Stimulated activated CD8-positive, alpha-beta memory T cell treated with anti-CD3 and anti-CD28 coated beads, Interleukin-4, amount 100 ng/mL, for 4 hours (primary cell): ENCODE results near the gene FOLH1.
"Not testable (repeated sequence)": the region's sequence is repeated elsewhere in the genome, so short reads cannot be mapped to it uniquely, and the experiment has no call there.

Experiments used
- DNase-seq, 2 donors: peaks; one replicate each; pipeline ENCODE4 v3.0.0-alpha.2; 2020; ENCODE audit warnings: low read depth in 2 of 2, low spot score in 1 of 2

FOLH1 gene

DNA sequence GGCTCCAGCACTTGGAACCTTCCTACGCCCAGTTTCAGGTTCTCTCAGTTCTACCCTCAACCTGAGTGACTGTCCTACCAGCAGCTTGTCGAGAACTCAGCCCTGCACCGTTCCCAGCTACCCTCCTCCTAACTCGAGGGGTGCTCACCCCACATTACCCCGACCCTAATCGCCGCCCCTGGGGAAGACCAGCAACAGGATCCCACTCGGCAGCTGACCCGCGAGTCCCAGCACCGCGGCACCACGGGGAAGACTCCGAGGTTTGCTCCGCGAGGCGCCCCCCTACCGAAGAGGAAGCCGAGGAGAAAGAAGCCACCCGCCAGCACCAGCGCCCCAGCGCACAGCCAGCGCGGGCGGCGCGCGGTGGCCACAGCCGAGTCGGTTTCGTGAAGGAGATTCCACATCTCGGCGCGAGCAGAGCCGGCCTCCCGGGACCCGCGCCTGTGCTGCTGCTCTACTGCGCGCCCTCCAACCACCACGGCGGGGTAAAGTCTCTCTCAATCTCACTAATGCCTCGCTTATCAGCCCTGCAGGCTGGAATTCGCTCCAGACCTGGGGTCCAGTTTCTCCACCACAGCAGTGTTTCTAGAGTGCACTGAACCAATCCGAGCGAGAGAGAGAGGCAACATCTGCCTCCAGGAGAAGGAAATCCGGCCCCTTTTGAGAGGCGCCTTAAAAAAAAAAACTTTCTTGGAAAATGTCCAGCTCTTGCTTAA is at the start of gene FOLH1:
Gene FOLH1 (minus strand): TSS at position 597 of the 716 bp plus-strand sequence. CDS start 193 bp downstream, at position 404.
- no peak for DNase-seq

DNA sequence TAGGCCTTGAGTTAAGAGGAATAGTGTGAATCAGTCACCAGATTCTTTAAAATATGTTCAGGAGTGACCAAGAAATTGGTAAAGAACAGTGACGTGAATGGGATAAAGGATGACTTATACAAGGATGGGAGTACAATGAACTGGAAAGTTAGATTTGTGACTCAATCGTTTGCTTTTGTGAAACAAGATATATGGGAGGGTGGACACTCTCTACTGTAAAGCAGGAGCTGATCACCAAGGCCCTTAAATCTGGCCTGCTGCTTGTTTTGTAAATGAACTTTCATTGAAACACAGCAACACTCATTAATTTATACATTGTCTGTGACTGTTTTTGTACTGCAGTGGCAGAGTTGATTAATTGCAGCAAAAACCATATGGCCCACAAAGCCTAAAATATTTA is 46.7 kb upstream of the FOLH1 start:
- DNase-seq = not testable (repeated sequence)

DNA sequence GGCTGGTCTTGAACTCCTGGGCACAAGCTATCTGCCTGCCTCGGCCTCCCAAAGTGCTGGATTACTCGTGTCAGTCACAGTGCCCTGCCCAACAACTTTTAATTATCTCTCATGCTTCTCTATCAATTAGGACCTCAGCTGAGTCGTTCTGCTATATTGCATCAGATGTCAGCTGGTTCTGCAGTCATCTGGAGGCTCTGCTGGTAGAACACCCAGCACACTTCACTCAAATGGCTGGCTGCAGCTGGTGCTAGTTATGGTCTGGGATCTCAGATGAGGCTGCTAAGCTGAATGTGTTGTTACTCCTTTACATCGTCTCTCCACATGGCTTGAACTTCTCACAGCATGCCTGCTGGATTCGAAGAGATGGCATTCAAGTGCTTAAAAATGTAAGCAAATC is 42.8 kb upstream of the FOLH1 start:
- DNase-seq = not testable (repeated sequence)

DNA sequence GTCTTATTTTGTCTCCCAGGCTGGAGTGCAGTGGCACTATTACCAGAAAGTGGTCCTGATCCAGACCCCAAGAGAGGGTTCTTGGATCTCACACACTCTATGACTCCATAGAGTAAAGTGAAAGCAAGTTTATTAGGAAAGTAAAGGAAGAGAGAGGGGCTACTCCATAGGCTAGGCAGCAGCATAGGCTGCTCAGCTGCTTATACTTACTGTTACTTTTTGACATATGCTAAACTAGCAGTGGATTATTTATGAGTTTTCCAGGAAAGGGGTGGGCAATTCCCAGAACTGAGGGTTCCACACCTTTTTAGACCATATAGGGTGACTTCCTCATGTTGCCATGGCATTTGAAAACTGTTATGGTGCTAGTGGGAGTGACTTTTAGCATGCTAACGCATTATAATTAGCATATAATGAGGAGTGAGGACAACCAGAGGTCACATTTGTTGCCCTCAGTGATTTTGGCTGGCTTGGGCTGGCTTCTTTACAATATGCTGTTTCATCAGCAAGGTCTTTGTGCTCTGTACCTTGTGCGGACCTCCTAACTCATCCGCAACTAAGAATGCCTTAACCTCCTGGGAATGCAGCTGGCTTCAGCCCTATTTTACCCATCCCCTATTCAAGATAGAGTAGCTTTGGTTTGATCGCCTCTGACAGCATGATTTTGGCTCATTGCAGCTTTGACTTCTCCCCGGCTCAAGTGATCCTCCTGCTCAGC is 42.2 kb upstream of the FOLH1 start:
- DNase-seq = not testable (repeated sequence)

DNA sequence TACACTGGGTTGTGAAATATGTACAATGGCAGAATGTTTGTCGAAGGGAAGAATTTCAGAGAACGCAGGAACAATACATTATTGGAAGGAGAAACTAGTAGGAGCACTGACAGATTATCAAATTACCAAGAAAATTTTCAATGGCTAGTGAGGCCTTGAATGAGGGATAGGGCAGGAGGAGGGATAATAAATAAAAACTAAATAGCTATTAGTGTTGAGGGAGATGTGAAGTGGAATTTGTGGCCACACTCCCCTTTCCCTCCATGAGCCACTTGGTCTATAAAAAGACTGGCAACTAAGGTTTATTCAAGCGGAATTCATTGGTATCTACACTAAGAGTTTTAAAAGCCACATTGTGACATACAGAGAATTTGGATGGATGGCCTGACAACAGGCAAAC is 41.0 kb upstream of the FOLH1 start:
- not testable (repeated sequence) for DNase-seq

DNA sequence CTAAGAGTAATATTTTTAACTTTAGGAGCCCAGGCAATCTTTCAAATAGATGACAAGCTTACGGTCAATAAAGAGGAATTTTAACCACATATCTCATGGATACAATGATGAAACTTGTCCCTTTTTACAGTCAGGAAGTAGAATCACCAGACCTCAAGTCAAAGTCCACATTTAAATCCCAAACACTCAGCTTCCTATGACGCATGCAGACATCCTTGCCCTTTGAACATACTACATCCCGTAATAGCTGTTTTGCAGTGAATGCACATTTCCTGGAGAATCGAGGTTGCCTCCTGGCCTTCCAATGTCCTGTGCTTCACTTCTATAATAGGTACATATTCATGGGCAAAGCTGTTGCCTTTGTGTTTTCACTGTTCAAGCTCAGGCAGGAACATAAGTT is 25.3 kb upstream of the FOLH1 start:
- DNase-seq = not testable (repeated sequence)

- not testable (repeated sequence) for DNase-seq
Measured at GRCh38 chr11:49233019-49233418, 24.6 kb upstream of the FOLH1 start.

DNA sequence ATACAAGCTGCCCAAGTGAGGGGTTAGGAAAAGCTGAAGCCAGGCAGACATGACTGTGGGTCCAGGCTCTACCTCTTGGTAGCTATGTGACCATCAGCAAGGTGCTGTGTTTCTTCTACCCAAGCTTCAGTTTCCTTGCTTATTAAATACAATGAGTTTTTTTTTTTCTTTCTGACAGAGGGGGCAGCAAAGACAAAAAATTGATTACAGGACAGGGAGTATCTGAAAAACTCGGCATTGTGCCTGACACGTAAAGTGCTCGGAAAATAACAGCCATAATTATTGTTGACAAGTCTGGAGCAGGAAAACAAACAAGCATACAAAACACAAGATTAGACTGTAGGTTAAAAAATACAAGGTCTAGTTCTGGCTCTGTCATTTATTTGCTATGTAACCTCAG is 23.3 kb upstream of the FOLH1 start:
- not testable (repeated sequence) for DNase-seq

- DNase-seq = not testable (repeated sequence)
Measured at GRCh38 chr11:49230534-49230933, 22.1 kb upstream of the FOLH1 start.

- DNase-seq = not testable (repeated sequence)
Measured at GRCh38 chr11:49230001-49230400, 21.6 kb upstream of the FOLH1 start.

DNA sequence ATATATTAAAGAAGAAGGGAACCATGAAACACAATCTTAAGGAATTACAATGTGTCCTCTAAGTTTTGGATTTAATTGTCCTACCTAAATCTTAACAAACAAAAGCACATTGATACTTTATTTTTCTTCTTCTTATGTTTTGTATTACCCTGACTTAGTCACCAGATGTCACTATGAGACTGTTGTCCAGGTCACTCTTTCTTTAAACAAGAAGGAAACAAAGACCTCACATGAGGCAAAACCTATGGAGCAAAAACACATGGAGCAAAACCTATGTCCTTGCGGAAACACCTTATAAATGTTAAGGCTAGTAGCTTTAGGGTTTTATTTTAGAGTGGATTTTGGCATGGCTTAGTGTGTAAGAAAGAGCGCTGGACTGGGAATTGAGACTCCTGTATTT is 20.7 kb upstream of the FOLH1 start:
- not testable (repeated sequence) for DNase-seq

DNA sequence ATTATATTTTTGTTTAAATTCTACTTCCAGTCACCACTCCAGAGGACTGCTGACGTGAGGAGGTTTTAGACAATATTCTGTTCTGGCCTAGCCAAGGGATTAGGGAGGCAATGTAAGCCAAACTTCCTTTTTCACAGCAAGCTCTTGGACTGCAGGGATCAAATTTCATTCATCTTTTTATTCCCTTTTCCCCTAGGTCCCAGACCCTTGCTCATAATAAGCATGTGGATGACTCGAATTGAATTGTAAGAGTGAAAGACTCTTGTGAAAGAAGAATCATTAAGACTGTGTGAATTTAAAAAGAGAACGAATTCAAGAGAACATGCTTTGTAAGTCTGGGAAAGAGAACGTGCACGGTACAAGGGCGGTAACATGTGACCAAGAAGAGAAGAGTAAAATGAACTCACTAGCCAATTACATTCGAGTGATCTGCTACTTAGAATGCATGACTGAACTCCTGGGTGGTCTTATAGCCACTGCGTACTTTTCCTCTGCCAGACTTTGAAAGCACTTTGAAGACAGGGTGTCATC is 16.9 kb upstream of the FOLH1 start:
- DNase-seq = not testable (repeated sequence)

GRCh38 chr11:49221112-49221511 is 12.7 kb upstream of the FOLH1 start:
- no peak for DNase-seq

DNA sequence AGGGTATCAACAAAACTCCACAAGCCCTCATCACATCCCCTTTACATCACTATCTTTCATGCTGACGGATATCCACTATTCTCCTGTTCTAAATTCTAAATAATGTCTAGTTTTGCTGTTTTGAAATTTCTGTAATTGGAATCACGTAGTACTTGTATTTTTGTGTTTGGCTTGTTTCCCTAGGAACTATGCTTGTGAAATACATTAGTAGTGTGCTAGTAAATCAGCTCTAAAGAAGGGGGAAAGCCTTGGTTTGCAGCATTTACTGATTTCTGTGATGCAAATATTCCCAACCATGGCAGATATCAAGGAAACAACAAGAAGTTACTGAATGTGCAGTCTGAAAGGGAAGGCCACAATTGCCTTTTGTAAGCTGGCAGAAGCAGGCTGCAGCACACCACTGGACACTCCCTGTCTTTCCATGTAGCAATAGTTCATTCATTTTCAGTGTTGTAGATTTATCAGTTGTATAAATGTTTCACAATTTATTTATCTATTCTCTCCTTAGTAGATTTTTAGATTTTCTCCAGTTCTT is 4.7 kb upstream of the FOLH1 start:
- no peak for DNase-seq

DNA sequence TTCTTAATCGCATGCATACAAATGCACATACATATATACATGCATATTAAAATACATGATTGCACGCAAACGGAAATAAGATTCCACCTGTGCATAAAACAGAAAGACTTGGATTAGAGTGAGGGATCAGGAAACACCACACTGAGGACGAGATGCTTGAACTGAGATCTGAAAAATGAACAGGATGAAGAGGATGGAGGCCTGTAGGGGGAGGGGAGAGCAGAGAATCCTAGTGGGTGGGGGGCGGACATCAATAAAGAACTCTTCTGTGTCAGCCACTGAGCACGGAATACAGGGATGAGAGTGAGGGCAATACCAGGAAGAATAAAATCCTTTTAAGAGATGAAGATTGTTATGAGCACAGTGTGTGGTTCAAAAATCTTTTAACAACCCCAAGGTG is 1.4 kb downstream of the FOLH1 start:
- not testable (repeated sequence) for DNase-seq

DNA sequence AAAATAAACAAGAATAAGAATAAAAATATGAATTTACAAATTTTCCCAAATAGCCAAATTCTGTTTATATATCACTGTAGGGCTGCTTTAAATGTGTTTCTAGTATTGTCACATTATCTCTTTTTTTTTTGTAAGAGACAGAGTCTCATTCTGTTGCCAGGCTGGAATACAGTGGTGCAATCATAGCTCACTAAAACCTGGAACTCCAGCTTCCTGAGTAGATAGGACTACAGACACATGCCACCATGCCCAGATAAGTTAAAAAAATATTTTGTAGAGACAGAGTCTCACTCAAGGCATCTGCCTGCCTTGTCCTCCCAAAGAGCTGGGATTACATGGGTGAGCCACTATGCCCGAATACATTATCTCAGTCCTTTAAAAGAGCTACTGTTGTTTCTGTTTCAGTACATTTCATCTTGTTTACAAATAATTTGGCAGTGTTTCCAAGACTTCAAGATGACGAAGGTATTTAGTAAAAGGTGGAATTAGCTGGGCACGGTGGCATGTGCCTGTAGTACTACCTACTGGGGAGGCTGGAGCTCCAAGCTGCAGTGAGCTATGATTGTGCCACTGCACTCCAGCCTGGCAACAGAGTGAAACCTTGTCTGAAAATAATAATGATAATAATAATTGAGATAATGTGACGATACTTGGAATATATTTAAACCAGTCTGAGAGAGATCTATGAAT is 6.0 kb downstream of the FOLH1 start:
- DNase-seq = no peak

DNA sequence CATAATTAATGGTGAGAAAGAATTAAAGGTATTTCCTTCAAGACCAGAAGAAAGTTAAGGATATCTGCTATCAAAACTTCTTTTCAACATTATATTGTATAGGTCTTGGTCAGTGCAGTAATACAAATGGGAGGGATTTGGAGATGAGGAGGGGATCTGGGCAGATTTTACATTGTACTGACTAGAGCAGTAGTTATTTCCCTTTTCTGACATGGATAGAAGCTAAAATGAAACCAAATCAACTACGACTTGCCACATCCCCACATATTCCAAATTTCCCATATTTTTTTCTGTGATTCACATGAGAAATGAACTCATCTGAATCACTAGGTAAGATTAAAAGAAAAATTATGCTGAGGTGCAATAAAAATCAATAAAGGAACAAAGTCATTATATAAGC is 11.6 kb downstream of the FOLH1 start:
- DNase-seq = not testable (repeated sequence)

DNA sequence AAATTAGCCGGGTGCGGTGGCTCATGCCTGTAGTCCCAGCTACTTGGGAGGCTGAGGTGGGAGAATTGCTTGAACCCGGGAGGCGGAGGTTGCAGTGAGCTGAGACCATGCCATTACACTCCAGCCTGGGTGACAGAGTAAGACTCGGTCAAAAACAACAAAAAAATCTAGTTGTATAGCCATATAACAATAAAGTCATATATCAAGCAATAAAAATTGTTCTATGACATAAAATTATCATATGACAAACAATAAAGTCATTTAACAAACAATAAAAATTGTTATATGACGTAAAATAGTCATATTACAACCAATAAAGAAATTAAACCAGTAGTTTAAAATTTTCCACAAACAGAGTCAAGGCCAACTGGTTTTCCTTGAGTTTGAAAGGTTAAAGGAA is 12.4 kb downstream of the FOLH1 start:
- not testable (repeated sequence) for DNase-seq

DNA sequence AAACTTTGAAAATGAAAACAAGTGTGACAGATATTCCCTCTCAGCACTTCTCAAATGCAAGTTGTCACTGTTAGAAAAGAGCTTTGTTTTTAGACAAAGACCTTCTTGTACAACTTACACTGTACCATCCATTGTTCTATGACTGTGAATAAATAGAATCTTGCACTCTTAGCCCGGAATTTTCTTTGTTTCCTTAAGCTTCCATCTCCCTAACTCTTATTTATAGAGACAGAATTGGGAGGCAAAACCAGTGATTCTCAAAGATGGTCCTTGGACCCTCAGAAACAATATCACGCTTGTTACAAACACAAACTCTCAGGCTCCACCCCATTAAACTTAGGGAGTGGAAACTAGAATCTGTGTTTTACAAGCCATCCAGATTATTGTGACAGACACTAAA is 18.1 kb downstream of the FOLH1 start:
- not testable (repeated sequence) for DNase-seq

GRCh38 chr11:49186225-49186624 is 22.2 kb downstream of the FOLH1 start:
- not testable (repeated sequence) for DNase-seq

DNA sequence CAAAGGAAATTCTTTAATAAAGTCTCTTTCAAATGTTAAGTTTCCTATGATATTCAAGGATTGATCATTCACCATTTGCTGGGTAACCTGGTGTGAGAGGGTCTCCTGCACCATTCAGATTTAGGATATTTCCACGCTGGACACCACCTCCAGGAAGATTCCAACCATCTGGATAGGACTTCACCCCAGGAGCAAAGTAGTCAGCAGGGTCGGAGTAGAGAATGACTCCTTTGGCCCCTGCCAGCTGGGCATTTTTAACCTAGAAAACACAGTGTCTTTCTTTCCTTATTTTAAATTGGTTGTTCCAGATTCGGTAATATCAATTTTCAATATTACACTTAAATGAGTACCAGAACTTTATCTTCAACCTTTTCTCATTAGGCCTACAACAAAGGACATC is 22.8 kb downstream of the FOLH1 start:
- not testable (repeated sequence) for DNase-seq
